GM10266 (cell line): ENCODE data around the gene SECISBP2.

Experiments used
- DNase-seq: peaks from one replicate; pipeline ENCODE4 v3.0.0; 2012; ENCODE audit errors: extremely low spot score
- CTCF ChIP-seq: IDR thresholded peaks from 2 replicates; pipeline ENCODE4 v1.5.1; 2012; ENCODE audit warnings: mild to moderate bottlenecking, low read depth; ENCODE audit not compliant: control insufficient read depth, insufficient read depth; ENCODE audit errors: missing control alignments

Gene SECISBP2

GRCh38 chr9:89372230-89372816 lies 54.0 kb downstream of the SECISBP2 start:
- TF ChIP-seq CTCF: no peak
- DNase-seq: no peak

GRCh38 chr9:89372979-89373378 lies 54.7 kb downstream of the SECISBP2 start:
- DNase-seq: no peak
- TF ChIP-seq CTCF: no peak

GRCh38 chr9:89374176-89374575 lies 55.9 kb downstream of the SECISBP2 start:
- no peak for TF ChIP-seq CTCF
- no peak for DNase-seq

GRCh38 chr9:89375191-89375760 lies 57.0 kb downstream of the SECISBP2 start:
- peak; percentile 14 for TF ChIP-seq CTCF
- DNase-seq: peak; percentile 80

GRCh38 chr9:89376286-89376685 lies 58.0 kb downstream of the SECISBP2 start:
- no peak for TF ChIP-seq CTCF
- DNase-seq: no peak

- DNase-seq: no peak
- TF ChIP-seq CTCF: no peak
Observed at GRCh38 chr9:89376741-89377351, 58.5 kb downstream of the SECISBP2 start.

- TF ChIP-seq CTCF: no peak
- DNase-seq: no peak
Observed at GRCh38 chr9:89377411-89377810, 59.1 kb downstream of the SECISBP2 start.
